Muscle of arm (tissue), 12 donors: ENCODE results near the gene FUT2. TPM values are rescaled to one million over a fixed set of nuclear protein-coding genes. Genes with fewer than 3 reads are reported as not detected.

Experiments
- DNase-seq: peaks from one replicate; pipeline ENCODE4 v3.0.0-alpha.2; 2013
- polyA plus RNA-seq, 12 donors: library from polyadenylated mRNA; unstranded; fragments of 120-200 nt; gene quantifications; one replicate each; pipeline ENCODE4 v1.2.1, GENCODE V29; 2013; ENCODE audit not compliant: insufficient read length in 12 of 12

FUT2 gene
- polyA plus RNA-seq, 12 donors = 0.34 to 1.2 (median 0.73) TPM; not detected in 2

DNA sequence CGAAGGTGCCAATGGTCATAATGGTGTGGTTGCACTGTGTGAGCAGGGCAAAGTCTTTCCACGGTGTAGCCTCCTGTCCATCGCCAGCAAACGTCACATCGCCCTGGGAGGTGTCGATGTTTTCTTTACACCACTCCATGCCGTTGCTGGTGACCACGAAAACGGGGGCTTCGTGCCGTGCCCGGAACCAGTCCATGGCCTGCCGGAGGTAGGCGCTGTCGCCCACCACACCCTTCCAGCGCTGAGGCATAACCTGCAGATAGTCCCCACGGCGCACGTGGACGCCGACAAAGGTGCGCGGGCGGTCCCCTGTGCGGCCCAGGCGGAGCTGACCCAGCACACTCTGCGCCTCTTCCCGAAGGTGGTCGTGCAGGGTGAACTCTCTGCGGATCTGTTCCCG lies 54.6 kb downstream of the FUT2 start:
- DNase-seq = no peak

DNA sequence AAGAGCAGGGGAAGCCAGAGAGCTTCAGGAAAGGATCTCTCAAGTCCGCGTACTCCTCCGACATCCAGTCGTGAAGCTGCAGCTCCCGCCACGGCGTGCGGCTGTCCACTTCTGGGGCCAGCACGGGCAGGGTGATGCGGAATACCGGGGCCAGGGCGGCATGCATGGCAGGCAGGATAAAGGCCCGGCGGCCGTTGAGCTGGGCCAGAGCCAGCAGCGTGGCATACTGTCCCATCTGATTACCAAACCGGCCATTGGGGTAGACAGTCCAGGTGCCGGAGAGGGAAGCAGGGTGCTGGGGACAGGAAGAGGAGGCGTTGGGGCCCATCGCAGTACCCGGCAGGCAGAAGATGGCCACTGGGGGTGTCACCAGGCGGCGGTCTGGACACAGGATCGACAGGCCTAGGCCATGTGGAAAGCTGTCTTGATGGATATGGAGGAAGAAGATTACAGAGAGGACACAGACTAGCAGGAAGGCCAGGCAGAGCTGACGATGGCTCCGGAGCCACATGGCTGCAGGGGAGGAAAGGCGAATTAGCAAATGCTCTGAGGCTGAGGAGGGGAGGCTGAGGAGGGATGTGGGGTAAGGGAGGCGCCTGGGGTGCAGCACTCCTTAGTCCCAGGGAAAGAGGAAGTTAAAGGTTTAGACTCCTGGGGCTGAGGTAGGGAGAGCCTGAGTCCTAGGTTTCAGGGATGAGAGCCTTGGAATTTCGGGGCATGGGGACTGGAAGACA lies 55.2 kb downstream of the FUT2 start:
- no peak for DNase-seq

DNA sequence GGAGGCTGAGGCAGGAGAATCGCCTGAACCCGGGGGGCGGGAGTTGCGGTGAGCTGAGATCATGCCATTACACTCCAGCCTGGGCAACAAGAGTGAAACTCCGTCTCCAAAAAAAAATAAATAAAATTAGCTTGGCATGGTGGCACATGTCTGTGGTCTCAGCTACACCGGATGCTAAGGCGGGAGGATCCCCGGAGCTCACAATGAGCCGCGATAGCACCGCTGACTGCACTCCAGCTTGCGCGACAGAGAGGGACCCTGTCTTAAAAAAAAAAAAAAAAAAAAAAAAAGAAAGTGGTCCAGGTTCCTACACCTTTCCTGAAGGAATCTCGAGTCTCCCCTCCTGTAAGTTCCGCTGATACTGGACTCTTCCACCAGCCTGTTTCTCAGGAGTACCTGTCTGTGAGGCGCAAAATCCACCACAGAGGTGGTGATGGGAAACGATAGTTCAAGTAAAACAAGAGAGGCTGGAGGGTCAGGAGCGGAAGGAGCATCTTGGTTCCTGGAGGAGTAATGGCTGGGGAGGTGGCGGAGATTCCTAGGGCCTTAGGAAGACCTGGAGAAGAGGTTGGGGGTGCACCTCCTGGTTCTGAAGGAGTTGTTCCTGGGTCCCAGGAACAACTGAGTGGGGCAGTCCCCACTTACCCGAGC lies 56.2 kb downstream of the FUT2 start:
- DNase-seq = no peak

DNA sequence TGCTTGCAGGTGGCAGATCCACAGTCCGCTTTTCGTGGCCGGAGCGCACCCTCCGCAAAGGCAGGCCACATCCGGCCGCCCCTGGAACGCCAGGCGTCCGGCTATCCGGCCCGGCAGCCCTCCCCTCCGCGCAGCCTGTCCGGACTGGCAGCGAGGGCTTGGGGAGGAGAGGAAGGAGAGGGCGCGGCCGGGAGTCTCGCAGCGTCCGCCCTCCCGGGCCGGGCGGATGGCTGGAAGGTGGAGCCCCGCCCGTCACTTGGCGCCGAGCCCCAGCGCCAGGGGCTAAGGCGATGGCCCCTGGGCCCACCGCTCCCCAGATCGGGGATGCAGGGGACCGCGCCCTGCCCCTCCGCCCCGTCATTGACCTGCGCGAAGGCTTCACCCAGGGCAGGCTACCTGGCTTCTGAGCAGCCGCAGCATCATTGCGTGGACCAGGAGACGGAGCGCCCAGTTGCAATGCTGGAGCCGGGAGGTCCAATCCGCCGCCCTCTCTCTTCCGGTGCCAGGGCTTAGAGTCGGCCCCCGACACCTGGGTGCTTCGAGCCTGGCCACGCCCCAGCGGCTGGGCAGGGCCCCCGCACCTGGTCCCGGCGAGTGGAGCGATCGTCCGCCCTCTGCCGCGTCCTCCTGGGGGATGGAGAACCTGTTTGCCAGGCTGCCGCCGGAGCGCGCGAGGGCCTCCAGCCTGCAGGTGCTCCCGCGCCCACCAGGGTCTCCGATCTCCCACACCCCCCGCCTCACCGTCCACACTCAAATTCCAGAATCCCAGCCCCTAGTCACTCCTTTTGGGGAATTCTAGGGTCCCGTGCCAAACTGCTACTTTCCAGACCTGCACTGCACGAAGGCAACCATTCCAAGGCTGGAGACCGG lies 57.0 kb downstream of the FUT2 start, which contains the start of gene FUT1:
FUT1 (minus strand) TSS at position 146 of the 870 bp plus-strand sequence. CDS start 1,360 bp downstream, outside the sequence.
- no peak for DNase-seq

DNA sequence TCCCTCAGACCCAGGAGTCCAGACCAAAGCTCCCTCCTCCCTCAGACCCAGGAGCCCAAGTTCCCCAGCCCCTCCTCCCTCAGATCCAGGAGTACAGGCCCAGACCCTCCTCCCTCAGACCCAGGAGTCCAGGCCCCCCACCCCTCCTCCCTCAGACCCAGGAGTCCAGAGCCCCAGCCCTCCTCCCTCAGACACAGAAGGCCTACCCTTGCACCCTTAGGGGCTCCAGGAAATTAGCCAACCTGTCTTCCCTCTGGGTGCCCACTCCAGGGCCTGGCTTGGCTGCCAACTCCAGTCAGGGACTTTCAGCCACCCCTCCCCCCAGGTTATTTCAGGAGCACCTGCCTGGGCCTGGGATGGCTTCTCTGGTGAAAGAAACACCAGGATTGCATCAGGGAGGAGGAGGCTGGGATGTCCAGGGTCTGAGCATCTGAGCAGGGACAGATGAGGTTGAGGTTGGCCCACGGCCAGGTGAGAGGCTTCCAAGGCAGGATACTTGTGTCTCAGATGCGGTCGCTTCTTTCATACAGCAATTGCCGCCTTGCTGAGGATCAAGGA lies 59.4 kb downstream of the FUT2 start, which contains the start of gene FGF21:
FGF21 (plus strand) TSS at position 441 of the 558 bp plus-strand sequence. CDS start 713 bp downstream, outside the sequence.
- DNase-seq = no peak

Other genes starting within 250 kb of the FUT2 start
- 10 to 100 TPM in 11 of 12 donors, not detected in 1; 16.6 to 25.2 (median 20.2) TPM for gene GRWD1, start 250.0 kb upstream of the FUT2 start, polyA plus RNA-seq
- gene KCNJ14, start 240.4 kb upstream of the FUT2 start, polyA plus RNA-seq = 1 to 10 TPM in 3 of 12 donors, under 1 TPM in 7, not detected in 2; 0.54 to 1.3 (median 0.83) TPM
- gene CYTH2, start 226.6 kb upstream of the FUT2 start, polyA plus RNA-seq = 10 to 100 TPM in 11 of 12 donors, not detected in 1; 32.5 to 76.9 (median 41.0) TPM
- gene LMTK3, start 184.1 kb upstream of the FUT2 start, polyA plus RNA-seq = 1 to 10 TPM in 1 of 12 donors, under 1 TPM in 7, not detected in 4; 0.07 to 1.9 (median 0.12) TPM
- 10 to 100 TPM in 1 of 12 donors, 1 to 10 TPM in 2, under 1 TPM in 5, not detected in 4; 0.13 to 13.1 (median 0.31) TPM for gene SULT2B1, start 143.8 kb upstream of the FUT2 start, polyA plus RNA-seq
- under 1 TPM in 1 of 12 donors, not detected in 11; 0.57 TPM for gene SPACA4, start 89.2 kb upstream of the FUT2 start, polyA plus RNA-seq
- gene FAM83E, start 80.9 kb upstream of the FUT2 start, polyA plus RNA-seq = 10 to 100 TPM in 1 of 12 donors, 1 to 10 TPM in 2, under 1 TPM in 4, not detected in 5; 0.09 to 18.2 (median 0.46) TPM
- 1,000 to 10,000 TPM; 1,133 to 1,917 (median 1,470) TPM for gene RPL18, start 76.8 kb upstream of the FUT2 start, polyA plus RNA-seq
- gene SPHK2, start 76.5 kb upstream of the FUT2 start, polyA plus RNA-seq = 10 to 100 TPM in 2 of 12 donors, 1 to 10 TPM in 9, not detected in 1; 5.5 to 27.2 (median 7.2) TPM
- 10 to 100 TPM in 3 of 12 donors, 1 to 10 TPM in 8, not detected in 1; 3.7 to 11.3 (median 5.3) TPM for gene DBP, start 58.6 kb upstream of the FUT2 start, polyA plus RNA-seq
- 10 to 100 TPM in 6 of 12 donors, 1 to 10 TPM in 5, not detected in 1; 5.8 to 20.9 (median 10.5) TPM for gene CA11, start 49.8 kb upstream of the FUT2 start, polyA plus RNA-seq
- gene NTN5, start 23.0 kb upstream of the FUT2 start, polyA plus RNA-seq = 1 to 10 TPM in 6 of 12 donors, under 1 TPM in 4, not detected in 2; 0.56 to 2.2 (median 1.2) TPM
- 100 to 1,000 TPM in 5 of 12 donors, 10 to 100 TPM in 6, not detected in 1; 56.7 to 184 (median 98.5) TPM for gene MAMSTR, start 23.8 kb downstream of the FUT2 start, polyA plus RNA-seq
- gene RASIP1, start 44.6 kb downstream of the FUT2 start, polyA plus RNA-seq = 10 to 100 TPM in 11 of 12 donors, not detected in 1; 15.1 to 39.6 (median 22.0) TPM
- 1 to 10 TPM in 5 of 12 donors, under 1 TPM in 5, not detected in 2; 0.43 to 2.2 (median 1.1) TPM for gene IZUMO1, start 50.9 kb downstream of the FUT2 start, polyA plus RNA-seq
- gene FUT1, start 56.7 kb downstream of the FUT2 start, polyA plus RNA-seq = 1 to 10 TPM in 9 of 12 donors, under 1 TPM in 1, not detected in 2; 0.95 to 1.7 (median 1.4) TPM
- gene FGF21, start 59.6 kb downstream of the FUT2 start, polyA plus RNA-seq = not detected
- 10 to 100 TPM in 11 of 12 donors, not detected in 1; 17.4 to 25.4 (median 20.7) TPM for gene BCAT2, start 115.1 kb downstream of the FUT2 start, polyA plus RNA-seq
- 1 to 10 TPM in 10 of 12 donors, not detected in 2; 2.5 to 4.8 (median 3.1) TPM for gene HSD17B14, start 140.5 kb downstream of the FUT2 start, polyA plus RNA-seq
- gene PLEKHA4, start 172.6 kb downstream of the FUT2 start, polyA plus RNA-seq = 10 to 100 TPM in 11 of 12 donors, not detected in 1; 24.6 to 41.2 (median 30.4) TPM
- gene PPP1R15A, start 176.4 kb downstream of the FUT2 start, polyA plus RNA-seq = 100 to 1,000 TPM in 1 of 12 donors, 10 to 100 TPM in 10, not detected in 1; 36.2 to 100 (median 59.0) TPM
- under 1 TPM in 7 of 12 donors, not detected in 5; 0.09 to 0.83 (median 0.14) TPM for gene TULP2, start 202.8 kb downstream of the FUT2 start, polyA plus RNA-seq
- gene NUCB1, start 204.3 kb downstream of the FUT2 start, polyA plus RNA-seq = 100 to 1,000 TPM in 11 of 12 donors, not detected in 1; 114 to 175 (median 139) TPM
- gene DHDH, start 237.7 kb downstream of the FUT2 start, polyA plus RNA-seq = under 1 TPM in 9 of 12 donors, not detected in 3; 0.14 to 0.68 (median 0.37) TPM